OCI-LY1 (cell line): ENCODE results near the gene TWF1.
A peak's percentile ranks its signal among the peaks of the same experiment; 100 is the strongest.

ENCODE experiments used
- H2AFZ ChIP-seq: fragments of 200-600 bp; sonication (generic), shearing (Covaris generic); 2 replicates; pipeline ENCODE4 v1.6.0; 2014; ENCODE audit warnings: antibody characterized with exemption, mild to moderate bottlenecking, low read length
- H3F3A ChIP-seq: fragments of 200-600 bp; sonication (generic), shearing (Covaris generic); 2 replicates; pipeline ENCODE4 v1.6.0; 2014; ENCODE audit warnings: mild to moderate bottlenecking, antibody characterized with exemption, low read length, moderate library complexity; ENCODE audit not compliant: insufficient read depth
- H3K27ac ChIP-seq: fragments of 200-600 bp; sonication (generic); 2 replicates; pipeline ENCODE4 v1.5.1; 2014; ENCODE audit warnings: low read length, mixed run types, mild to moderate bottlenecking, low read depth; ENCODE audit not compliant: poor library complexity, severe bottlenecking
- H3K27me3 ChIP-seq: fragments of 200-600 bp; sonication (generic); 2 replicates; pipeline ENCODE4 v1.6.0; 2014; ENCODE audit warnings: antibody characterized with exemption, mild to moderate bottlenecking, low read length, moderate library complexity; ENCODE audit not compliant: insufficient read depth
- H3K36me3 ChIP-seq: fragments of 200-600 bp; sonication (generic); 2 replicates; pipeline ENCODE4 v1.6.1; 2014; ENCODE audit warnings: mild to moderate bottlenecking, antibody characterized with exemption, low read length, moderate library complexity, mixed read lengths; ENCODE audit not compliant: insufficient read depth
- H3K4me1 ChIP-seq: fragments of 200-600 bp; sonication (generic); 2 replicates; pipeline ENCODE4 v1.5.1; 2014; ENCODE audit warnings: mild to moderate bottlenecking, low read length, moderate library complexity; ENCODE audit not compliant: insufficient read depth, severe bottlenecking
- H3K4me2 ChIP-seq: fragments of 200-600 bp; sonication (generic), shearing (Covaris generic); 2 replicates; pipeline ENCODE4 v1.6.1; 2014; ENCODE audit warnings: low read length
- H3K4me3 ChIP-seq: fragments of 200-600 bp; sonication (generic); 2 replicates; pipeline ENCODE4 v1.5.1; 2014; ENCODE audit warnings: low read length, low read depth, mild to moderate bottlenecking, mixed read lengths; ENCODE audit not compliant: poor library complexity, severe bottlenecking
- H3K79me2 ChIP-seq: fragments of 200-600 bp; shearing (Covaris generic); 2 replicates; pipeline ENCODE4 v1.6.1; 2016; ENCODE audit warnings: mixed run types, low read length, mixed read lengths; ENCODE audit not compliant: insufficient read depth
- H3K9ac ChIP-seq: fragments of 200-600 bp; sonication (generic), shearing (Covaris generic); 2 replicates; pipeline ENCODE4 v1.6.1; 2014; ENCODE audit warnings: mild to moderate bottlenecking, low read length, mixed read lengths
- H3K9me2 ChIP-seq: fragments of 200-600 bp; sonication (generic), shearing (Covaris generic); 2 replicates; pipeline ENCODE4 v1.6.1; 2014; ENCODE audit warnings: low read depth, mild to moderate bottlenecking, low read length, mixed read lengths
- H3K9me3 ChIP-seq: fragments of 200-600 bp; shearing (Covaris generic); 2 replicates; pipeline ENCODE4 v1.6.1; 2014; ENCODE audit warnings: low read length, mixed read lengths
- H4K20me1 ChIP-seq: fragments of 200-600 bp; sonication (generic), shearing (Covaris generic); 2 replicates; pipeline ENCODE4 v1.6.0; 2016; ENCODE audit warnings: mild to moderate bottlenecking, low read length; ENCODE audit not compliant: insufficient read depth
- EZH2 ChIP-seq: fragments of 200-600 bp; sonication (generic), shearing (Covaris generic); IDR thresholded peaks from 2 replicates; pipeline ENCODE4 v1.8.0; 2017; ENCODE audit warnings: borderline replicate concordance, mixed run types, mild to moderate bottlenecking, antibody characterized with exemption, low read length, moderate library complexity, mixed read lengths
- TF ChIP-seq, protein P1 (sequence below): fragments of 200-600 bp; sonication (generic), shearing (Covaris generic); IDR thresholded peaks from 2 replicates; pipeline ENCODE4 v1.5.1; 2017; ENCODE audit warnings: mild to moderate bottlenecking, antibody characterized with exemption, low read length, moderate library complexity, mixed read lengths

Gene TWF1

DNA sequence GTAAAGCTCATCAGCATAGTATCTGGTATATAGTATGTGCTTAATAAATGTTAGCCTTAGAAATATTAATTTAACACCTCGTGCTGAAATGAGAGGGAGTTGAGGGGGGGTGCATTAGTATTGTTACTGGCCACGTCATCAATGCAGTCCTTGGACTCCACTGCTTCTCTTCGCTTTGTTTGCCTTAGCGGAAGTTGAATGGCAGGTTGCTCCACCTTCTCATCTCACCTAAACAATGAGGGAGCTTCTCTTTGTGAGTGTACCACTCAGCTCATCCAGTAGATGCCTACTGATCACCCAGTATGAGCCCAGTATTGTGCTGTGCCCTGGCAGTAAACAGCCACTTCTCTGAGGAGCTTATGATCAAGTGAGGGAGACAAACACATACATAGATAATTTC, 34.2 kb upstream of the TWF1 start:
- H3K9me3 ChIP-seq = no peaks in the 10 kb centered on the region
- no peak overlapping the region for H2AFZ ChIP-seq
- no peaks in the 10 kb centered on the region for H3K79me2 ChIP-seq
- no peak overlapping the region for H3K27ac ChIP-seq
- no peaks in the 10 kb centered on the region for H4K20me1 ChIP-seq
- no peak overlapping the region for H3K4me3 ChIP-seq
- H3F3A ChIP-seq = no peaks in the 10 kb centered on the region
- H3K27me3 ChIP-seq = no peaks in the 10 kb centered on the region
- TF ChIP-seq, protein P1, sequence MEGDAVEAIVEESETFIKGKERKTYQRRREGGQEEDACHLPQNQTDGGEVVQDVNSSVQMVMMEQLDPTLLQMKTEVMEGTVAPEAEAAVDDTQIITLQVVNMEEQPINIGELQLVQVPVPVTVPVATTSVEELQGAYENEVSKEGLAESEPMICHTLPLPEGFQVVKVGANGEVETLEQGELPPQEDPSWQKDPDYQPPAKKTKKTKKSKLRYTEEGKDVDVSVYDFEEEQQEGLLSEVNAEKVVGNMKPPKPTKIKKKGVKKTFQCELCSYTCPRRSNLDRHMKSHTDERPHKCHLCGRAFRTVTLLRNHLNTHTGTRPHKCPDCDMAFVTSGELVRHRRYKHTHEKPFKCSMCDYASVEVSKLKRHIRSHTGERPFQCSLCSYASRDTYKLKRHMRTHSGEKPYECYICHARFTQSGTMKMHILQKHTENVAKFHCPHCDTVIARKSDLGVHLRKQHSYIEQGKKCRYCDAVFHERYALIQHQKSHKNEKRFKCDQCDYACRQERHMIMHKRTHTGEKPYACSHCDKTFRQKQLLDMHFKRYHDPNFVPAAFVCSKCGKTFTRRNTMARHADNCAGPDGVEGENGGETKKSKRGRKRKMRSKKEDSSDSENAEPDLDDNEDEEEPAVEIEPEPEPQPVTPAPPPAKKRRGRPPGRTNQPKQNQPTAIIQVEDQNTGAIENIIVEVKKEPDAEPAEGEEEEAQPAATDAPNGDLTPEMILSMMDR = no peak
- TF ChIP-seq EZH2 = no peak
- H3K4me1 ChIP-seq = peaks cover 11% of the 10 kb centered on the region
- H3K4me2 ChIP-seq = no peak overlapping the region
- no peak overlapping the region for H3K9ac ChIP-seq
- H3K9me2 ChIP-seq = no peaks in the 10 kb centered on the region
- no peaks in the 10 kb centered on the region for H3K36me3 ChIP-seq

DNA sequence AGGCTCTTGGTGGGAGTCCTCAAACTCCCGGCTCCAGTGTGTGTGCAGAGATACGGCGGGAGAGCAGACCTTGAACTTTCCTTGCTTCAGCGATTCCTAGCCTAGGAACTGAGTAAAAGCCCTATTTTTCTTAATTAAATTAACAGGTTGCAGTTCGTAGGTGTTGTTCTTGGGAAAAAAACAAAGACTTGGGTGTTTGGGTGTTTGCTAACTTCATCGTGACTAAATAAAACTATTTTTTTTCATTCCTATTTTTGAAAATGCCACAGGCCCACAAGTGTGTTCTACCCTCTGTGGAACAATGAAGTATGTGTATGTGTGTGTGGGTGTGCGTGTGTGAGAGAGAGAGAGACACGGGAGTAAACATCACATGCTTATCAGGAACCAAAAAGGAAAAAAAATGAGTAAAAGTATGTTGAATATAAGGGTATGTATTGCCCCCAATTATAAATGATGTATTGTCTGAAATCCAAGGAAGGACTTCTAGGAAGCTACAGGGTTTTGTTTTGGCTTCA, 30.4 kb upstream of the TWF1 start:
- Histone ChIP-seq H3K27me3 (no peaks in the 10 kb centered on the region), H3K79me2 (no peaks in the 10 kb centered on the region), H3K36me3 (no peaks in the 10 kb centered on the region), H3K9me2 (no peaks in the 10 kb centered on the region), H3K4me3 (peak overlapping the region; percentile 80), H3K4me1 (peaks cover 14% of the 10 kb centered on the region), H3K9me3 (no peaks in the 10 kb centered on the region), H4K20me1 (no peaks in the 10 kb centered on the region), H3K27ac (no peak overlapping the region), H2AFZ (no peak overlapping the region), H3K9ac (peak overlapping the region; percentile 61), H3F3A (no peaks in the 10 kb centered on the region), H3K4me2 (peak overlapping the region; percentile 99)
- TF ChIP-seq, protein P1 = no peak
- no peak for TF ChIP-seq EZH2

DNA sequence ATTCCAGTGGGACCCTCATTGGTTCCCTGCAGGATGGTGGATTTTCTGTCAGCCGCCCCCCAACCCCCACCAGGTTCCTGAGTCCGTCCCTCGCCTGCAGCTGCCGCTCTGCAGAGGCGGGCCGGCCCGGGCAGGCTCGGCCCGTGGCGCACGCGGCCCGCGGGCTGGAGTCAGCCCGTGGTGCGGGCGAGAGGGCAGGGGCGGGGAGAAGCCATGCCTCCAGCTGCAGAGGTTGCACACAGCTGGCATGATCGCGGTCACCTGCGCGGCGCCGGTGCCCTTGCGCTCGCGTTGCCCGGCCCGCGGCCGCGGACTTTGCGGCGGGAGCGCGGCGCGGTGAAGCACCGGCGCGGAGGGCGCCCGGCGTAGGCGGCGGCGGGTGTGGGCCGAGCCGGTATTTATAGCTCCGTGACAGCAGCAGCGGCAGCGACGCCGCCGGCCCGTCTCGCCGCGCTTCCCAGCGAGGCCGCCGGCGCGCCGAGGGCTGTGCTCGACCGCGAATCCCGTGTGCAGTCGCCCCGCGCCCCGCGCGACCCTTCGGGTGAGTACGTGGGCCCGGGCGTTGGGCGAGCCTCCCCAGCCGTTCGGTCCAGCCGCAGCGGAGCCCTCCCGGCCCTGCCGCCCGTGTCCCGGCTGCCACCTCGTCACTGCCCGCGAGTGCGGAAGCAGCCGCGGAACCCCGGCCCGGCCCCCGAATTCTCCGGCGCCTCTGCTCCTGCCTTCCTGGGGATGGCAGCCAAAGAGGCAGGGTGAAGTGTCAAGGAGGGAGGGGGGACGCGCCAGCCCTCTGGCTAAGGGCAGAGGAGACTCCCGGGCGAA, 29.7 kb upstream of the TWF1 start, which contains the start of gene TMEM117:
Gene TMEM117 (plus strand): TSS at position 426 of the 819 bp plus-strand sequence.
- Histone ChIP-seq H3K36me3 (no peaks in the 10 kb centered on the region), H3K9me2 (no peaks in the 10 kb centered on the region), H3K9me3 (no peaks in the 10 kb centered on the region), H3K27me3 (no peaks in the 10 kb centered on the region), H3K4me2 (peak within 1 kb of the TSS; percentile 99), H3K27ac (no peak within 1 kb of the TSS), H3K4me3 (peak within 1 kb of the TSS; percentile 80), H3F3A (no peaks in the 10 kb centered on the region), H3K4me1 (peaks cover 14% of the 10 kb centered on the region), H3K79me2 (no peaks in the 10 kb centered on the region), H4K20me1 (no peaks in the 10 kb centered on the region), H3K9ac (peak within 1 kb of the TSS; percentile 61), H2AFZ (no peak within 1 kb of the TSS)
- TF ChIP-seq, protein P1 = no peak
